ENCODE data around the gene OMP.
A peak's percentile ranks its signal among the peaks of the same experiment; 100 is the strongest.
"Not testable (repeated sequence)": the region's sequence is repeated elsewhere in the genome, so short reads cannot be mapped to it uniquely, and the experiment has no call there.

The OMP gene

GRCh38 chr11:77102246-77103210 lies at the start of gene OMP:
OMP (plus strand) TSS chr11:77102840; CDS start chr11:77102840, 0 bp downstream.
- DNase-seq, result no peak

- no peak for DNase-seq
These were observed 49.2 kb upstream of the OMP start for GRCh38 chr11:77053217-77054015.

GRCh38 chr11:77054084-77054483 lies 48.6 kb upstream of the OMP start:
- DNase-seq, result no peak

- no peak for DNase-seq
These were observed 47.5 kb upstream of the OMP start for GRCh38 chr11:77055101-77055561.

GRCh38 chr11:77055913-77056312 lies 46.7 kb upstream of the OMP start:
- no peak for DNase-seq

- DNase-seq, result no peak
These were observed 45.7 kb upstream of the OMP start for GRCh38 chr11:77056814-77057402.

- no peak for DNase-seq
These were observed 44.6 kb upstream of the OMP start for GRCh38 chr11:77057938-77058474.

GRCh38 chr11:77058900-77059299 lies 43.7 kb upstream of the OMP start:
- DNase-seq, result no peak

- no peak for DNase-seq
These were observed 42.8 kb upstream of the OMP start for GRCh38 chr11:77059806-77060205.

GRCh38 chr11:77060234-77060633 lies 42.4 kb upstream of the OMP start:
- DNase-seq, result no peak

- not testable (repeated sequence) for DNase-seq
These were observed 41.4 kb upstream of the OMP start for GRCh38 chr11:77061258-77061657.

GRCh38 chr11:77062924-77063323 lies 39.7 kb upstream of the OMP start:
- DNase-seq, result no peak

- no peak for DNase-seq
These were observed 39.2 kb upstream of the OMP start for GRCh38 chr11:77063407-77063806.

GRCh38 chr11:77063861-77064260 lies 38.8 kb upstream of the OMP start:
- DNase-seq, result no peak

GRCh38 chr11:77064648-77065217 lies 37.9 kb upstream of the OMP start:
- no peak for DNase-seq

GRCh38 chr11:77065878-77066228 lies 36.8 kb upstream of the OMP start:
- DNase-seq, result no peak

- peak; percentile 24 for DNase-seq
These were observed 36.2 kb upstream of the OMP start, which contains the start of gene CAPN5 for GRCh38 chr11:77066229-77067042. CAPN5 (plus strand) TSS chr11:77066971; CDS start chr11:77084887, 17,916 bp downstream.

- no peak for DNase-seq
These were observed 34.7 kb upstream of the OMP start for GRCh38 chr11:77067861-77068443.

GRCh38 chr11:77068457-77069335 lies 33.9 kb upstream of the OMP start:
- DNase-seq, result no peak

- peak; percentile 60 for DNase-seq
These were observed 33.2 kb upstream of the OMP start for GRCh38 chr11:77069336-77069968.

All from NCI-H187 treated with DMSO at 0.1 percent for 48 hours (cell line).